H9 (cell line): ENCODE data around the gene CRAT. TPM values are rescaled to one million over a fixed set of nuclear protein-coding genes. Genes with fewer than 3 reads are reported as not detected.

Experiments
- DNase-seq: peaks from one replicate; pipeline ENCODE4 v3.0.0-alpha.2; 2017
- H2AFZ ChIP-seq: one replicate; pipeline ENCODE4 v1.6.1; 2013; ENCODE audit warnings: mild to moderate bottlenecking, low read length, control low read depth, moderate library complexity
- H2AK5ac ChIP-seq: 2 replicates; pipeline ENCODE4 v1.6.1; 2013; ENCODE audit warnings: low read length, control low read depth, mixed read lengths; ENCODE audit not compliant: insufficient read length
- H2BK120ac ChIP-seq: one replicate; pipeline ENCODE4 v1.6.1; 2013; ENCODE audit warnings: low read depth, mild to moderate bottlenecking, low read length, control low read depth, inconsistent platforms; ENCODE audit not compliant: poor library complexity, severe bottlenecking
- H2BK12ac ChIP-seq: 2 replicates; pipeline ENCODE4 v1.6.1; 2013; ENCODE audit warnings: low read length, control low read depth, mixed read lengths, low read depth; ENCODE audit not compliant: insufficient read length
- H2BK15ac ChIP-seq: 2 replicates; pipeline ENCODE4 v1.6.1; 2013; ENCODE audit warnings: low read depth, low read length, control low read depth
- H2BK20ac ChIP-seq: one replicate; pipeline ENCODE4 v1.6.1; 2013; ENCODE audit warnings: low read depth, mild to moderate bottlenecking, low read length, control low read depth, inconsistent platforms; ENCODE audit not compliant: poor library complexity, severe bottlenecking
- H2BK5ac ChIP-seq: 2 replicates; pipeline ENCODE4 v1.6.1; 2013; ENCODE audit warnings: low read length, control low read depth, mixed read lengths; ENCODE audit not compliant: insufficient read length
- H3K14ac ChIP-seq: 2 replicates; pipeline ENCODE4 v1.6.1; 2013; ENCODE audit warnings: low read length, control low read depth; ENCODE audit not compliant: insufficient read depth
- H3K18ac ChIP-seq: 2 replicates; pipeline ENCODE4 v1.6.1; 2013; ENCODE audit warnings: low read depth, mild to moderate bottlenecking, mixed read lengths, low read length, control low read depth; ENCODE audit not compliant: insufficient read length
- H3K23ac ChIP-seq: 2 replicates; pipeline ENCODE4 v1.6.1; 2013; ENCODE audit warnings: low read length, control low read depth, mixed read lengths, low read depth; ENCODE audit not compliant: insufficient read length
- H3K23me2 ChIP-seq: 2 replicates; pipeline ENCODE4 v1.6.1; 2013; ENCODE audit warnings: low read depth, mild to moderate bottlenecking, mixed read lengths, low read length, control low read depth; ENCODE audit not compliant: insufficient read length, poor library complexity, severe bottlenecking
- H3K27ac ChIP-seq: 2 replicates; pipeline ENCODE4 v1.5.1; 2013; ENCODE audit warnings: low read length, control low read depth, mixed read lengths, low read depth; ENCODE audit not compliant: insufficient read length
- H3K27me3 ChIP-seq: 2 replicates; pipeline ENCODE4 v1.6.1; 2013; ENCODE audit warnings: low read length, control low read depth, inconsistent platforms; ENCODE audit not compliant: insufficient read depth
- H3K4ac ChIP-seq: 2 replicates; pipeline ENCODE4 v1.6.1; 2013; ENCODE audit warnings: low read depth, mild to moderate bottlenecking, control low read depth, inconsistent platforms, low read length, moderate library complexity
- H3K4me1 ChIP-seq: 2 replicates; pipeline ENCODE4 v1.6.1; 2013; ENCODE audit warnings: low read length, control low read depth, inconsistent platforms; ENCODE audit not compliant: insufficient read depth
- H3K4me2 ChIP-seq: 2 replicates; pipeline ENCODE4 v1.6.1; 2013; ENCODE audit warnings: low read length, control low read depth, mixed read lengths; ENCODE audit not compliant: insufficient read length, insufficient read depth
- H3K56ac ChIP-seq: 2 replicates; pipeline ENCODE4 v1.6.1; 2013; ENCODE audit warnings: low read depth, mild to moderate bottlenecking, mixed read lengths, low read length, control low read depth; ENCODE audit not compliant: insufficient read length
- H3K79me1 ChIP-seq: 2 replicates; pipeline ENCODE4 v1.6.1; 2013; ENCODE audit warnings: low read depth, mild to moderate bottlenecking, moderate library complexity, low read length, control low read depth, inconsistent platforms; ENCODE audit not compliant: insufficient read depth, poor library complexity, severe bottlenecking
- H3K79me2 ChIP-seq: 2 replicates; pipeline ENCODE4 v1.6.1; 2013; ENCODE audit warnings: low read length, control low read depth, inconsistent platforms; ENCODE audit not compliant: insufficient read depth
- H3K9ac ChIP-seq: 2 replicates; pipeline ENCODE4 v1.6.1; 2013; ENCODE audit warnings: low read length, control low read depth, mixed read lengths; ENCODE audit not compliant: insufficient read length; ENCODE audit errors: extremely low read depth
- H3K9me3 ChIP-seq: one replicate; pipeline ENCODE4 v1.6.1; 2013; ENCODE audit warnings: low read depth, low read length, inconsistent platforms; ENCODE audit not compliant: control insufficient read depth
- H3T11ph ChIP-seq: one replicate; pipeline ENCODE4 v1.6.1; 2013; ENCODE audit warnings: mild to moderate bottlenecking, low read length, control low read depth, inconsistent platforms
- H4K20me1 ChIP-seq: one replicate; pipeline ENCODE4 v1.6.1; 2013; ENCODE audit not compliant: control insufficient read depth, insufficient read length, insufficient read depth
- H4K5ac ChIP-seq: 2 replicates; pipeline ENCODE4 v1.6.1; 2013; ENCODE audit warnings: low read depth, mild to moderate bottlenecking, mixed read lengths, low read length, control low read depth; ENCODE audit not compliant: insufficient read length
- H4K8ac ChIP-seq: replicated peaks from 2 replicates; pipeline ENCODE4 v1.6.1; 2013; ENCODE audit warnings: low read length, control low read depth, mixed read lengths, low read depth; ENCODE audit not compliant: insufficient read length
- H4K91ac ChIP-seq: 2 replicates; pipeline ENCODE4 v1.6.1; 2013; ENCODE audit warnings: low read depth, mild to moderate bottlenecking, moderate library complexity, mixed read lengths, low read length, control low read depth; ENCODE audit not compliant: insufficient read length
- H3K27ac Mint-ChIP-seq, 3 experiments: 2 replicates in 2 of 3; 3 replicates in 1 of 3; pipeline ENCODE4 v1.8.0; 2020 to 2021; ENCODE audit warnings: mixed read lengths in 3 of 3, mild to moderate bottlenecking in 1 of 3, moderate library complexity in 1 of 3
- H3K27me3 Mint-ChIP-seq: 2 replicates; pipeline ENCODE4 v1.8.0; 2021; ENCODE audit warnings: low read depth, mild to moderate bottlenecking, moderate library complexity, mixed read lengths
- H3K36me3 Mint-ChIP-seq, 3 experiments: 2 replicates in 2 of 3; 3 replicates in 1 of 3; pipeline ENCODE4 v1.8.0; 2020 to 2021; ENCODE audit warnings: low read depth in 3 of 3, mixed read lengths in 3 of 3; ENCODE audit not compliant: insufficient read depth in 1 of 3
- H3K4me1 Mint-ChIP-seq, 2 experiments: 2 replicates each; pipeline ENCODE4 v1.8.0; 2020; ENCODE audit warnings: mixed read lengths in 2 of 2
- H3K4me3 Mint-ChIP-seq, 2 experiments: 2 replicates in 1 of 2; 3 replicates in 1 of 2; pipeline ENCODE4 v1.8.0; 2020 to 2021; ENCODE audit warnings: mild to moderate bottlenecking in 2 of 2, mixed read lengths in 2 of 2, moderate library complexity in 1 of 2
- H3K9me3 Mint-ChIP-seq, 2 experiments: 2 replicates in 1 of 2; 3 replicates in 1 of 2; pipeline ENCODE4 v1.8.0; 2020; ENCODE audit warnings: mild to moderate bottlenecking in 2 of 2, mixed read lengths in 2 of 2, moderate library complexity in 1 of 2
- WGBS: extraction: QIAGEN DNeasy Blood & Tissue Kit; methylation state at CpG from one replicate; pipeline ENCODE4 v1.1.7; 2013; ENCODE audit warnings: missing lambda C conversion rate, low lambda C conversion rate, mixed read lengths; ENCODE audit not compliant: insufficient read length; ENCODE audit errors: extremely low coverage; 5-methylcytosine and 5-hydroxymethylcytosine counted together
- total RNA-seq: library from RNA; stranded (reverse); gene quantifications from 2 replicates; pipeline ENCODE4 v1.2.1, GENCODE V29; 2021
- TF ChIP-seq, protein P1 (sequence below): fragments of 200-600 bp; sonication (generic); conservative IDR thresholded peaks from 3 replicates; pipeline ENCODE4 v1.8.0; 2021; ENCODE audit warnings: antibody characterized with exemption, mild to moderate bottlenecking

The CRAT gene
- total RNA-seq, 1 experiment from 2014 or later: 15.0 TPM

DNA sequence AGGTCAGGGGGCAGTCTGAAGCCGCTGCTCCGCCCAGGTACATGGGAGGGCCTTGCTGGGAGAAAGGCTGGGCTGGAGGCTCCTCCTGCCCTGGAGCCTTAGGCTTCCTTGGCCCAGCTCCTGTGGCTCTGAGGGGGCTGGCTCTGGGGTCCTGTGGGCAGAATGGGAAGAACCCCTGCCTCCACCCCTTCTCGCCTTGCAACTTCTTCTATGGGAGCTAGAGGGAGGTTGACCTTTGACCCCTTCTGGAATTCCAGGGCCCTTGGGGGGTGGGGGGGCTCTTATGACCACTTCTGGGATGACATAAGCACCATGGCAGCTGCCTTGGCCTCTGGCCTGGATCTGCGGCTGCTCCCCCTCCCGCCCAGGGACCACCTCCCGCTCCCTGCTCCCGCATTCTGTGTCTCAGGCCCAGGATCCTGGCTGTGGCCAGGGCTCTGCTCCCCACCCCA lies 35.3 kb upstream of the CRAT start:
- Histone ChIP-seq H3K23ac (no peak overlapping the region), H3K14ac (peak overlapping the region; percentile 38; the same call in 1 of the 2 replicates), H3T11ph (no peak overlapping the region), H3K4me1 (peaks cover 11% of the 10 kb centered on the region; the same call in 1 of the 2 replicates), H2AFZ (no peak overlapping the region), H2BK15ac (no peak overlapping the region), H3K27me3 (no peaks in the 10 kb centered on the region), H3K9ac (no peak overlapping the region), H4K20me1 (no peaks in the 10 kb centered on the region), H3K18ac (peak overlapping the region; percentile 59), H3K79me1 (no peaks in the 10 kb centered on the region), H3K9me3 (no peaks in the 10 kb centered on the region), H3K79me2 (no peaks in the 10 kb centered on the region), H2AK5ac (no peak overlapping the region), H2BK12ac (no peak overlapping the region), H2BK5ac (no peak overlapping the region), H2BK120ac (no peak overlapping the region), H3K23me2 (no peaks in the 10 kb centered on the region), H3K56ac (no peak overlapping the region), H2BK20ac (no peak overlapping the region), H3K27ac (no peak overlapping the region), H3K4me2 (no peak overlapping the region), H4K91ac (no peak overlapping the region), H3K4ac (no peak overlapping the region), H4K8ac (no peak overlapping the region), H4K5ac (no peak overlapping the region)
- Mint-ChIP-seq H3K27me3 (peaks cover under 1% of the 10 kb centered on the region; the same call in 1 of the 2 replicates), H3K4me3 (no peak overlapping the region), H3K36me3 (peaks cover 16 to 43% (median 34%) of the 10 kb centered on the region in 3 experiments; a peak in 6 of 7 replicates), H3K9me3 (no peaks in the 10 kb centered on the region), H3K27ac (peak overlapping the region; percentile 83 to 90 (median 90); a peak in 6 of 7 replicates), H3K4me1 (peaks cover 36 to 55% of the 10 kb centered on the region in 2 experiments)
- DNase-seq: peak; percentile 74
- TF ChIP-seq, protein P1, sequence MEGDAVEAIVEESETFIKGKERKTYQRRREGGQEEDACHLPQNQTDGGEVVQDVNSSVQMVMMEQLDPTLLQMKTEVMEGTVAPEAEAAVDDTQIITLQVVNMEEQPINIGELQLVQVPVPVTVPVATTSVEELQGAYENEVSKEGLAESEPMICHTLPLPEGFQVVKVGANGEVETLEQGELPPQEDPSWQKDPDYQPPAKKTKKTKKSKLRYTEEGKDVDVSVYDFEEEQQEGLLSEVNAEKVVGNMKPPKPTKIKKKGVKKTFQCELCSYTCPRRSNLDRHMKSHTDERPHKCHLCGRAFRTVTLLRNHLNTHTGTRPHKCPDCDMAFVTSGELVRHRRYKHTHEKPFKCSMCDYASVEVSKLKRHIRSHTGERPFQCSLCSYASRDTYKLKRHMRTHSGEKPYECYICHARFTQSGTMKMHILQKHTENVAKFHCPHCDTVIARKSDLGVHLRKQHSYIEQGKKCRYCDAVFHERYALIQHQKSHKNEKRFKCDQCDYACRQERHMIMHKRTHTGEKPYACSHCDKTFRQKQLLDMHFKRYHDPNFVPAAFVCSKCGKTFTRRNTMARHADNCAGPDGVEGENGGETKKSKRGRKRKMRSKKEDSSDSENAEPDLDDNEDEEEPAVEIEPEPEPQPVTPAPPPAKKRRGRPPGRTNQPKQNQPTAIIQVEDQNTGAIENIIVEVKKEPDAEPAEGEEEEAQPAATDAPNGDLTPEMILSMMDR: no peak
- no CpG with 5 or more reads among the region's 7 CpGs for WGBS
